HEK293T (cell line): ENCODE results near the gene RHEB.

Source experiments
- ARNT ChIP-seq: fragments of 450-650 bp; IDR thresholded peaks from 2 replicates; pipeline ENCODE4 v1.6.1; 2017; ENCODE audit warnings: mild to moderate bottlenecking
- BHLHE40 ChIP-seq: fragments of 450-650 bp; IDR thresholded peaks from 2 replicates; pipeline ENCODE4 v1.6.1; 2016; ENCODE audit warnings: mild to moderate bottlenecking, moderate library complexity, borderline replicate concordance
- CTBP1 ChIP-seq: fragments of 450-650 bp; IDR thresholded peaks from 2 replicates; pipeline ENCODE4 v1.6.1; 2016; ENCODE audit warnings: borderline replicate concordance
- ELF4 ChIP-seq: fragments of 450-650 bp; IDR thresholded peaks from 2 replicates; pipeline ENCODE4 v1.6.1; 2017; ENCODE audit warnings: antibody characterized with exemption
- FOXA1 ChIP-seq: fragments of 450-650 bp; IDR thresholded peaks from 2 replicates; pipeline ENCODE4 v1.6.1; 2016; ENCODE audit warnings: mild to moderate bottlenecking
- FOXK2 ChIP-seq: fragments of 450-650 bp; IDR thresholded peaks from 2 replicates; pipeline ENCODE4 v1.6.1; 2016; ENCODE audit warnings: mild to moderate bottlenecking
- FOXM1 ChIP-seq: fragments of 450-650 bp; IDR thresholded peaks from 2 replicates; pipeline ENCODE4 v1.6.1; 2017; ENCODE audit warnings: mild to moderate bottlenecking, borderline replicate concordance
- L3MBTL2 ChIP-seq: fragments of 450-650 bp; conservative IDR thresholded peaks from 2 replicates; pipeline ENCODE4 v1.6.1; 2016; ENCODE audit warnings: mild to moderate bottlenecking
- LEF1 ChIP-seq: fragments of 450-650 bp; IDR thresholded peaks from 2 replicates; pipeline ENCODE4 v1.6.1; 2017; ENCODE audit warnings: mild to moderate bottlenecking, borderline replicate concordance
- NFRKB ChIP-seq: fragments of 450-650 bp; IDR thresholded peaks from 2 replicates; pipeline ENCODE4 v1.6.1; 2016; ENCODE audit warnings: mild to moderate bottlenecking, moderate library complexity
- PKNOX1 ChIP-seq: fragments of 450-650 bp; IDR thresholded peaks from 2 replicates; pipeline ENCODE4 v1.6.1; 2016
- SP1 ChIP-seq: fragments of 450-650 bp; IDR thresholded peaks from 2 replicates; pipeline ENCODE4 v1.6.1; 2017
- SUZ12 ChIP-seq: fragments of 450-650 bp; IDR thresholded peaks from 2 replicates; pipeline ENCODE4 v1.6.1; 2016; ENCODE audit warnings: mild to moderate bottlenecking
- TARDBP ChIP-seq: fragments of 450-650 bp; IDR thresholded peaks from 2 replicates; pipeline ENCODE4 v1.6.1; 2016

DNA sequence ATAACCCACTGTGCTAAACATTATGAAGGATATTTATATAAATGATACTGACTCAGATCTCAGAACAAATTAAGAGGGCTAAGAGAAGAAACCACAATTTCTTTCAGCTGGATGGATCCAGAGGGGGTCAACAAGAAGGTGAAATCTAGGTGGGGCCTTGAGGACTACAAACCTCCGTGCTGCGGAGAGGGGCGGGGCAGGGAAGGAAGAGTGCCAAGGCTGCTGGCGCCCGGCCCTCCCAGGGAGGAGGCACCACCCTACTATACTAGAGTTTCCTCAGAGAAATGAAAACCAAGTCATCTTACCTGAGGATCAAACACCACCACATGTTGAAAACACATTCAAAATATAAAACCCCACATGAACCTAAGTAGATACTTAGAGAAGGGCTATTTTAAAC lies 50.4 kb downstream of the RHEB start:
- TF ChIP-seq TARDBP (no peak), BHLHE40 (no peak), FOXA1 (no peak), SP1 (no peak), SUZ12 (no peak), FOXM1 (no peak), NFRKB (no peak), ARNT (no peak), ELF4 (no peak), FOXK2 (no peak), CTBP1 (no peak), L3MBTL2 (no peak), PKNOX1 (no peak), LEF1 (no peak)
